IMR-90 (cell line): Measurements from ENCODE around the gene HDAC7. TPM values are rescaled to one million over a fixed set of nuclear protein-coding genes. Genes with fewer than 3 reads are reported as not detected.

ENCODE experiments used
- ATAC-seq: fragments of 200-7000 bp; cut with Tn5 transposase; 2 replicates; pipeline ENCODE4 v1.9.1; 2020; ENCODE audit warnings: low read depth, mild to moderate bottlenecking, moderate library complexity
- BruUV-seq: library from RNA; stranded (reverse); fragments of 400-500 nt; replicated peaks from 2 replicates; lab custom pipeline; 2021; lab: Mats Ljungman, UMichigan
- CTCF ChIA-PET: fragments of 300-600 bp; formaldehyde crosslinking; extraction: SDS; loops from one replicate; lab custom pipeline; 2021; ENCODE audit warnings: antibody characterized with exemption; lab: Yijun Ruan, JAX
- POLR2A ChIA-PET: fragments of 300-600 bp; sonication (Branson Sonifier 250); formaldehyde crosslinking; loops from one replicate; lab custom pipeline; 2022; ENCODE audit warnings: antibody characterized with exemption; ENCODE audit not compliant: unreplicated experiment; lab: Charles Lee
- DNase-seq: peaks from one replicate; pipeline ENCODE4 v3.0.0; 2013
- H2AFZ ChIP-seq: replicated peaks from 2 replicates; pipeline ENCODE3; 2013; ENCODE audit warnings: low read length, mild to moderate bottlenecking; ENCODE audit not compliant: poor library complexity
- H2AK5ac ChIP-seq: 2 replicates; pipeline ENCODE4 v1.6.1; 2013; ENCODE audit warnings: low read depth, low read length, inconsistent platforms
- H2AK9ac ChIP-seq: replicated peaks from 2 replicates; pipeline ENCODE3; 2013; ENCODE audit warnings: mild to moderate bottlenecking, low read depth, low read length, moderate library complexity; ENCODE audit not compliant: poor library complexity
- H2BK120ac ChIP-seq: 2 replicates; pipeline ENCODE4 v1.6.1; 2013; ENCODE audit warnings: low read depth, low read length, inconsistent platforms
- H2BK15ac ChIP-seq: 3 replicates; pipeline ENCODE4 v1.6.1; 2013; ENCODE audit warnings: low read depth, low read length, inconsistent platforms
- H2BK20ac ChIP-seq: 2 replicates; pipeline ENCODE4 v1.6.1; 2013; ENCODE audit warnings: low read depth, mild to moderate bottlenecking, inconsistent platforms, low read length, moderate library complexity
- H2BK5ac ChIP-seq: 2 replicates; pipeline ENCODE4 v1.6.1; 2013; ENCODE audit warnings: mild to moderate bottlenecking, low read depth, low read length, inconsistent platforms; ENCODE audit not compliant: poor library complexity, severe bottlenecking
- H3K14ac ChIP-seq: replicated peaks from 2 replicates; pipeline ENCODE4 v1.6.1; 2013; ENCODE audit warnings: low read depth, low read length, inconsistent platforms
- H3K18ac ChIP-seq: 2 replicates; pipeline ENCODE4 v1.6.1; 2013; ENCODE audit warnings: low read depth, low read length, control low read depth
- H3K23ac ChIP-seq: 2 replicates; pipeline ENCODE4 v1.6.1; 2013; ENCODE audit warnings: low read depth, low read length, inconsistent platforms
- H3K27ac ChIP-seq: 2 replicates; pipeline ENCODE4 v1.5.1; 2013; ENCODE audit warnings: mild to moderate bottlenecking, control low read depth, low read length; ENCODE audit not compliant: insufficient read depth
- H3K27me3 ChIP-seq: 2 replicates; pipeline ENCODE4 v1.6.1; 2013; ENCODE audit warnings: low read length; ENCODE audit not compliant: control insufficient read depth, insufficient read depth
- H3K36me3 ChIP-seq: 2 replicates; pipeline ENCODE4 v1.6.1; 2013; ENCODE audit warnings: low read length, mixed read lengths; ENCODE audit not compliant: control insufficient read depth, insufficient read depth
- H3K4ac ChIP-seq: 2 replicates; pipeline ENCODE4 v1.6.1; 2013; ENCODE audit warnings: low read depth, low read length, inconsistent platforms
- H3K4me1 ChIP-seq: 2 replicates; pipeline ENCODE4 v1.6.1; 2013; ENCODE audit warnings: low read length, mixed read lengths; ENCODE audit not compliant: control insufficient read depth, insufficient read depth
- H3K4me2 ChIP-seq: 2 replicates; pipeline ENCODE4 v1.6.1; 2013; ENCODE audit warnings: low read depth, mild to moderate bottlenecking, control low read depth, low read length, moderate library complexity
- H3K4me3 ChIP-seq: 2 replicates; pipeline ENCODE4 v1.5.1; 2013; ENCODE audit warnings: low read depth, mild to moderate bottlenecking, control low read depth, low read length, moderate library complexity; ENCODE audit not compliant: insufficient read depth
- H3K56ac ChIP-seq: 2 replicates; pipeline ENCODE4 v1.6.1; 2013; ENCODE audit warnings: low read length, inconsistent platforms; ENCODE audit not compliant: insufficient read depth; ENCODE audit errors: extremely low read depth
- H3K79me1 ChIP-seq, 2 experiments: 2 replicates each; pipeline ENCODE4 v1.6.1; 2013; ENCODE audit warnings: low read length in 2 of 2, inconsistent platforms in 1 of 2, low read depth in 1 of 2
- H3K9ac ChIP-seq: 2 replicates; pipeline ENCODE4 v1.6.1; 2013; ENCODE audit warnings: low read depth, low read length, control low read depth
- H3K9me1 ChIP-seq: 2 replicates; pipeline ENCODE4 v1.6.1; 2013; ENCODE audit warnings: low read length, inconsistent platforms; ENCODE audit not compliant: insufficient read depth
- H3K9me3 ChIP-seq: 2 replicates; pipeline ENCODE4 v1.6.1; 2013; ENCODE audit warnings: low read length; ENCODE audit not compliant: control insufficient read depth, insufficient read depth
- H4K20me1 ChIP-seq: 2 replicates; pipeline ENCODE4 v1.6.1; 2013; ENCODE audit warnings: low read length, inconsistent platforms; ENCODE audit not compliant: insufficient read depth
- H4K5ac ChIP-seq: 2 replicates; pipeline ENCODE4 v1.6.1; 2013; ENCODE audit warnings: mild to moderate bottlenecking, low read depth, low read length, control low read depth
- H4K8ac ChIP-seq, 2 experiments: 2 replicates each; pipeline ENCODE4 v1.6.1; 2013; ENCODE audit warnings: low read depth in 2 of 2, low read length in 2 of 2, control low read depth in 1 of 2, inconsistent platforms in 1 of 2
- H4K91ac ChIP-seq: 2 replicates; pipeline ENCODE4 v1.6.1; 2013; ENCODE audit warnings: low read depth, low read length, inconsistent platforms; ENCODE audit not compliant: insufficient read depth
- BHLHE40 ChIP-seq: fragments of 150-350 bp; IDR thresholded peaks from 2 replicates; pipeline ENCODE4 v1.6.1; 2016; ENCODE audit warnings: mild to moderate bottlenecking, low read depth, low read length
- CEBPB ChIP-seq: IDR thresholded peaks from 2 replicates; pipeline ENCODE4 v1.6.1; 2012; ENCODE audit warnings: low read depth, low read length, improper control_type of control experiment
- FOS ChIP-seq: fragments of 150-350 bp; IDR thresholded peaks from 2 replicates; pipeline ENCODE4 v1.6.1; 2016; ENCODE audit warnings: low read depth, low read length
- MXI1 ChIP-seq: IDR thresholded peaks from 2 replicates; pipeline ENCODE4 v1.6.1; 2012; ENCODE audit warnings: low read depth, mild to moderate bottlenecking, low read length, moderate library complexity, borderline replicate concordance
- NFE2L2 ChIP-seq: fragments of 150-350 bp; IDR thresholded peaks from 2 replicates; pipeline ENCODE4 v1.6.1; 2016; ENCODE audit warnings: low read depth, mild to moderate bottlenecking, low read length
- POLR2A ChIP-seq: IDR thresholded peaks from 2 replicates; pipeline ENCODE4 v1.6.1; 2012; ENCODE audit warnings: mild to moderate bottlenecking, low read depth, low read length
- RCOR1 ChIP-seq: IDR thresholded peaks from 2 replicates; pipeline ENCODE4 v1.6.1; 2012; ENCODE audit warnings: mild to moderate bottlenecking, low read length, improper control_type of control experiment; ENCODE audit not compliant: insufficient replicate concordance
- RFX5 ChIP-seq: IDR thresholded peaks from 2 replicates; pipeline ENCODE4 v1.8.0; 2012; ENCODE audit warnings: low read depth, mild to moderate bottlenecking, low read length, moderate library complexity
- WGBS, 2 experiments: methylation state at CpG; one replicate each; pipeline versions ENCODE4 v1.1.5 to v1.1.7; 2013; ENCODE audit warnings: missing lambda C conversion rate in 2 of 2; ENCODE audit not compliant: insufficient read length in 1 of 2; ENCODE audit errors: extremely low coverage in 2 of 2; 5-methylcytosine and 5-hydroxymethylcytosine counted together
- dilution Hi-C: fragments of 300-500 bp; cut with HindIII; formaldehyde crosslinking; loops from one replicate; pipeline ENCODE4 v1.14.3; 2018; ENCODE audit warnings: low sequenced_read_pairs; ENCODE audit not compliant: unreplicated experiment
- in situ Hi-C: fragments of 300-500 bp; cut with MboI; formaldehyde crosslinking; loops from 3 replicates; pipeline ENCODE4 v1.14.3; 2019; ENCODE audit warnings: low sequenced_read_pairs, inconsistent platforms, mixed read lengths
- intact Hi-C: fragments of 100-400 bp; cut with micrococcal nuclease; formaldehyde crosslinking; loops from 2 replicates; pipeline ENCODE4 v1.10.0; 2022
- polyA plus RNA-seq, 3 experiments: library from polyadenylated mRNA; depleted of rRNA; stranded (reverse); fragments of >200 nt; gene quantifications; 2 replicates each; pipeline ENCODE4 v1.2.3, GENCODE V29; 2012; ENCODE audit warnings: low replicate concordance in 1 of 3
- total RNA-seq: library from RNA; depleted of rRNA; stranded (reverse); fragments of >200 nt; gene quantifications from 2 replicates; pipeline ENCODE4 v1.2.3, GENCODE V29; 2012
- TF ChIP-seq, protein P1 (sequence below): fragments of 150-350 bp; IDR thresholded peaks from 2 replicates; pipeline ENCODE4 v1.6.1; 2016; ENCODE audit warnings: low read depth, mild to moderate bottlenecking, low read length, moderate library complexity, borderline replicate concordance
- TF ChIP-seq, protein P2 (sequence below): conservative IDR thresholded peaks from 2 replicates; pipeline ENCODE4 v1.5.1; 2012; ENCODE audit warnings: mild to moderate bottlenecking, low read depth, low read length, improper control_type of control experiment

The HDAC7 gene
- total and polyA plus RNA-seq, 2 of the 4 experiments (the other 2 are of a cell fraction) = 10.4 to 64.7 TPM

DNA sequence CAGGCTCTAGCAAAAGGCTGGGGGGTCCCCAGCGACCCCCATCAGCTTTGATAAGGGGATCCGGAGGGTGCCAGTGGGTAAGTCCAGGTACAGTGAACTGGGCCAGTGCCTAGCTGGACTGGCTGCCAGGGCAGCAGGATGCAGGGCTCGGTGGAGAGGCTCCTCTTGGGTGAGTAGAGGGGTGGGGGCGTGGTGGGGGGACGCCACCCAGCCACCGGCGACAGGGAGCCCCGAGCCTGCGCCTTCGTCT is 61.2 kb downstream of the HDAC7 start:
- Histone ChIP-seq H4K20me1 (no peaks in the 10 kb centered on the region), H3K9me3 (no peaks in the 10 kb centered on the region), H3K36me3 (no peaks in the 10 kb centered on the region), H3K23ac (no peak overlapping the region), H3K14ac (peak overlapping the region; percentile 45; the same call in 1 of the 2 replicates), H3K27ac (no peak overlapping the region; the same call in 1 of the 2 replicates), H3K79me1 (no peaks in the 10 kb centered on the region), H2AFZ (peak overlapping the region; percentile 94), H3K4me3 (peak overlapping the region; percentile 65), H3K27me3 (no peaks in the 10 kb centered on the region), H3K4me1 (peaks cover 12% of the 10 kb centered on the region), H2AK5ac (peak overlapping the region; percentile 40; the same call in 1 of the 2 replicates), H3K9me1 (peaks cover 7% of the 10 kb centered on the region; the same call in 1 of the 2 replicates), H2BK120ac (peak overlapping the region; percentile 44; the same call in 1 of the 2 replicates), H3K56ac (no peak overlapping the region), H2AK9ac (peak overlapping the region; percentile 83), H3K4ac (0 out of 2 replicates have a peak overlapping the region, but pooled peaks have one; percentile 60), H2BK5ac (no peak overlapping the region), H3K9ac (0 out of 2 replicates have a peak overlapping the region, but pooled peaks have one; percentile 18), H3K18ac (0 out of 2 replicates have a peak overlapping the region, but pooled peaks have one; percentile 10), H2BK15ac (no peak overlapping the region), H4K5ac (no peak overlapping the region), H3K4me2 (peak overlapping the region; percentile 71), H4K8ac (peak overlapping the region in 1 of 2 experiments; percentile 76; a peak in 1 of 4 replicates), H4K91ac (no peak overlapping the region), H2BK20ac (no peak overlapping the region)
- ATAC-seq (no peak), DNase-seq (no peak)
- CTCF ChIA-PET = interaction anchor here (0.5 to 2.7 kb wide), 7 partner anchors 10 to 80 kb away, joined by 3 to 11 read pairs (median 4); no protein-coding TSS in a partner anchor
- TF ChIP-seq, protein P1, sequence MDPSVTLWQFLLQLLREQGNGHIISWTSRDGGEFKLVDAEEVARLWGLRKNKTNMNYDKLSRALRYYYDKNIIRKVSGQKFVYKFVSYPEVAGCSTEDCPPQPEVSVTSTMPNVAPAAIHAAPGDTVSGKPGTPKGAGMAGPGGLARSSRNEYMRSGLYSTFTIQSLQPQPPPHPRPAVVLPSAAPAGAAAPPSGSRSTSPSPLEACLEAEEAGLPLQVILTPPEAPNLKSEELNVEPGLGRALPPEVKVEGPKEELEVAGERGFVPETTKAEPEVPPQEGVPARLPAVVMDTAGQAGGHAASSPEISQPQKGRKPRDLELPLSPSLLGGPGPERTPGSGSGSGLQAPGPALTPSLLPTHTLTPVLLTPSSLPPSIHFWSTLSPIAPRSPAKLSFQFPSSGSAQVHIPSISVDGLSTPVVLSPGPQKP = no peak
- TF ChIP-seq RCOR1 = no peak
- TF ChIP-seq FOS = no peak
- TF ChIP-seq NFE2L2 = no peak
- TF ChIP-seq POLR2A = no peak
- TF ChIP-seq MXI1 = no peak
- TF ChIP-seq, protein P2, sequence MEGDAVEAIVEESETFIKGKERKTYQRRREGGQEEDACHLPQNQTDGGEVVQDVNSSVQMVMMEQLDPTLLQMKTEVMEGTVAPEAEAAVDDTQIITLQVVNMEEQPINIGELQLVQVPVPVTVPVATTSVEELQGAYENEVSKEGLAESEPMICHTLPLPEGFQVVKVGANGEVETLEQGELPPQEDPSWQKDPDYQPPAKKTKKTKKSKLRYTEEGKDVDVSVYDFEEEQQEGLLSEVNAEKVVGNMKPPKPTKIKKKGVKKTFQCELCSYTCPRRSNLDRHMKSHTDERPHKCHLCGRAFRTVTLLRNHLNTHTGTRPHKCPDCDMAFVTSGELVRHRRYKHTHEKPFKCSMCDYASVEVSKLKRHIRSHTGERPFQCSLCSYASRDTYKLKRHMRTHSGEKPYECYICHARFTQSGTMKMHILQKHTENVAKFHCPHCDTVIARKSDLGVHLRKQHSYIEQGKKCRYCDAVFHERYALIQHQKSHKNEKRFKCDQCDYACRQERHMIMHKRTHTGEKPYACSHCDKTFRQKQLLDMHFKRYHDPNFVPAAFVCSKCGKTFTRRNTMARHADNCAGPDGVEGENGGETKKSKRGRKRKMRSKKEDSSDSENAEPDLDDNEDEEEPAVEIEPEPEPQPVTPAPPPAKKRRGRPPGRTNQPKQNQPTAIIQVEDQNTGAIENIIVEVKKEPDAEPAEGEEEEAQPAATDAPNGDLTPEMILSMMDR = no peak
- no peak for TF ChIP-seq CEBPB
- TF ChIP-seq BHLHE40 = no peak
- TF ChIP-seq RFX5 = no peak
- intact Hi-C loops = loop anchor here (2.0 kb wide), 1 partner anchor 22 kb away; no protein-coding TSS in a partner anchor
- dilution Hi-C loops = no loop called here
- BruUV-seq = no TSS peak
- POLR2A ChIA-PET = no interaction called here
- 57% methylated on average over 1 of the region's 10 CpGs; no CpG with 5 or more reads in 1 of the 2 experiments for WGBS, 2 experiments
- in situ Hi-C loops = no loop called here
